BE2C (cell line): ENCODE data around the gene SHISAL2B.

Experiments used
- DNase-seq: peaks from one replicate; pipeline ENCODE4 v3.0.0-alpha.2; 2020
- H3K27me3 ChIP-seq: fragments of 250-450 bp; sonication (Bioruptor Pico); 2 replicates; pipeline ENCODE4 v1.5.1; 2020; ENCODE audit warnings: mild to moderate bottlenecking
- H3K36me3 ChIP-seq: fragments of 250-450 bp; sonication (Bioruptor Pico); 2 replicates; pipeline ENCODE4 v1.5.1; 2020; ENCODE audit warnings: mild to moderate bottlenecking
- H3K4me1 ChIP-seq: fragments of 250-450 bp; sonication (Bioruptor Pico); 2 replicates; pipeline ENCODE4 v1.5.1; 2020
- H3K4me3 ChIP-seq: 2 replicates; pipeline ENCODE4 v1.5.1; 2011; ENCODE audit warnings: low read depth, low read length
- H3K9me3 ChIP-seq: fragments of 250-450 bp; sonication (Bioruptor Pico); 2 replicates; pipeline ENCODE4 v1.5.1; 2020
- CTCF ChIP-seq: IDR thresholded peaks from 2 replicates; pipeline ENCODE4 v1.5.1; 2012; ENCODE audit warnings: mild to moderate bottlenecking, low read depth, low read length

SHISAL2B gene

GRCh38 chr5:64746446-64746845 lies 56.1 kb downstream of the SHISAL2B start:
- TF ChIP-seq CTCF = no peak
- H3K36me3 ChIP-seq = no peaks in the 10 kb centered on the region; the same call in 1 of the 2 replicates
- DNase-seq = no peak

GRCh38 chr5:64749385-64749784 lies 59.1 kb downstream of the SHISAL2B start:
- no peak for DNase-seq
- Histone ChIP-seq H3K4me3 (no peak overlapping the region), H3K9me3 (no peaks in the 10 kb centered on the region), H3K4me1 (no peaks in the 10 kb centered on the region), H3K27me3 (no peaks in the 10 kb centered on the region), H3K36me3 (peaks cover 3% of the 10 kb centered on the region; the same call in 1 of the 2 replicates)
- no peak for TF ChIP-seq CTCF

More at GRCh38 chr5:64746446-64746845, 56.1 kb downstream of the SHISAL2B start:
- Histone ChIP-seq H3K27me3 (no peaks in the 10 kb centered on the region), H3K4me1 (no peaks in the 10 kb centered on the region), H3K9me3 (no peaks in the 10 kb centered on the region), H3K4me3 (no peak overlapping the region)

GRCh38 chr5:64754066-64754465 lies 63.8 kb downstream of the SHISAL2B start:
- no peaks in the 10 kb centered on the region for H3K27me3 ChIP-seq
- H3K36me3 ChIP-seq = peaks cover 3% of the 10 kb centered on the region
- no peaks in the 10 kb centered on the region for H3K9me3 ChIP-seq
- DNase-seq = no peak
- no peaks in the 10 kb centered on the region for H3K4me1 ChIP-seq
- TF ChIP-seq CTCF = no peak
- H3K4me3 ChIP-seq = no peak overlapping the region

- Histone ChIP-seq H3K9me3 (no peaks in the 10 kb centered on the region), H3K27me3 (no peaks in the 10 kb centered on the region), H3K4me1 (peaks cover 13% of the 10 kb centered on the region), H3K4me3 (no peak overlapping the region), H3K36me3 (peaks cover 2% of the 10 kb centered on the region)
- no peak for DNase-seq
- TF ChIP-seq CTCF = no peak
Measured at GRCh38 chr5:64758901-64759300, 68.6 kb downstream of the SHISAL2B start.

- no peak for TF ChIP-seq CTCF
- DNase-seq = no peak
- H3K36me3 ChIP-seq = no peaks in the 10 kb centered on the region; the same call in none of the 2 replicates
- no peaks in the 10 kb centered on the region for H3K27me3 ChIP-seq
- H3K4me1 ChIP-seq = peaks cover 13% of the 10 kb centered on the region
- H3K9me3 ChIP-seq = no peaks in the 10 kb centered on the region
- no peak overlapping the region for H3K4me3 ChIP-seq
Measured at GRCh38 chr5:64759960-64760660, 69.8 kb downstream of the SHISAL2B start.

GRCh38 chr5:64763948-64764503 lies 73.7 kb downstream of the SHISAL2B start:
- H3K9me3 ChIP-seq = no peaks in the 10 kb centered on the region
- no peak for TF ChIP-seq CTCF
- H3K36me3 ChIP-seq = peaks cover 3% of the 10 kb centered on the region
- H3K4me3 ChIP-seq = no peak overlapping the region
- peaks cover 16% of the 10 kb centered on the region for H3K4me1 ChIP-seq
- no peak for DNase-seq
- H3K27me3 ChIP-seq = no peaks in the 10 kb centered on the region
